GM10266 (cell line): Measurements from ENCODE around the gene TAX1BP1.

Experiments used
- DNase-seq: peaks from one replicate; pipeline ENCODE4 v3.0.0; 2012; ENCODE audit errors: extremely low spot score
- TF ChIP-seq, protein P1 (sequence below): IDR thresholded peaks from 2 replicates; pipeline ENCODE4 v1.5.1; 2012; ENCODE audit warnings: mild to moderate bottlenecking, low read depth; ENCODE audit not compliant: control insufficient read depth, insufficient read depth; ENCODE audit errors: missing control alignments

TAX1BP1 gene

GRCh38 chr7:27822245-27822644, 82.3 kb downstream of the TAX1BP1 start:
- TF ChIP-seq, protein P1, sequence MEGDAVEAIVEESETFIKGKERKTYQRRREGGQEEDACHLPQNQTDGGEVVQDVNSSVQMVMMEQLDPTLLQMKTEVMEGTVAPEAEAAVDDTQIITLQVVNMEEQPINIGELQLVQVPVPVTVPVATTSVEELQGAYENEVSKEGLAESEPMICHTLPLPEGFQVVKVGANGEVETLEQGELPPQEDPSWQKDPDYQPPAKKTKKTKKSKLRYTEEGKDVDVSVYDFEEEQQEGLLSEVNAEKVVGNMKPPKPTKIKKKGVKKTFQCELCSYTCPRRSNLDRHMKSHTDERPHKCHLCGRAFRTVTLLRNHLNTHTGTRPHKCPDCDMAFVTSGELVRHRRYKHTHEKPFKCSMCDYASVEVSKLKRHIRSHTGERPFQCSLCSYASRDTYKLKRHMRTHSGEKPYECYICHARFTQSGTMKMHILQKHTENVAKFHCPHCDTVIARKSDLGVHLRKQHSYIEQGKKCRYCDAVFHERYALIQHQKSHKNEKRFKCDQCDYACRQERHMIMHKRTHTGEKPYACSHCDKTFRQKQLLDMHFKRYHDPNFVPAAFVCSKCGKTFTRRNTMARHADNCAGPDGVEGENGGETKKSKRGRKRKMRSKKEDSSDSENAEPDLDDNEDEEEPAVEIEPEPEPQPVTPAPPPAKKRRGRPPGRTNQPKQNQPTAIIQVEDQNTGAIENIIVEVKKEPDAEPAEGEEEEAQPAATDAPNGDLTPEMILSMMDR: no peak
- no peak for DNase-seq

DNA sequence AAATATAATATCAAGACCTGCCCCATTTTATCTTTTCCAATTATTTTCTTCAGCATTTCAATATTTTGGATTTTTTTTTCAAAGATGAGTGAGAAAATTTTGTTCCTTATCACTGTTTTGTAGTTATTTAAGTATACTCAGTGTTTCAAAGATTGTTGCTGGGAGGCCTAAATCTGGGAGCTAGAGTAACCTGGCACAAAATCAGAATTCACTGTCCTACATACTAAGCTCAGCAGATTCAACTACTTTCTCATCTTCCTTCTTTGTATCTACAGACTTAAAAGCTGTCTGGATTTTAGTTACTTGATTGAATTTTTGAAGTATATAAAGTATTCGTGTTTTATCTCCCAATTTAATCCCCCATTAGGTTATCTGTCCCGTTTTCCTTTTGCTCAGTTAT, 85.9 kb downstream of the TAX1BP1 start:
- no peak for DNase-seq
- TF ChIP-seq, protein P1: no peak

- no peak for DNase-seq
- TF ChIP-seq, protein P1: no peak
These were observed 86.4 kb downstream of the TAX1BP1 start for GRCh38 chr7:27826357-27826756.

DNA sequence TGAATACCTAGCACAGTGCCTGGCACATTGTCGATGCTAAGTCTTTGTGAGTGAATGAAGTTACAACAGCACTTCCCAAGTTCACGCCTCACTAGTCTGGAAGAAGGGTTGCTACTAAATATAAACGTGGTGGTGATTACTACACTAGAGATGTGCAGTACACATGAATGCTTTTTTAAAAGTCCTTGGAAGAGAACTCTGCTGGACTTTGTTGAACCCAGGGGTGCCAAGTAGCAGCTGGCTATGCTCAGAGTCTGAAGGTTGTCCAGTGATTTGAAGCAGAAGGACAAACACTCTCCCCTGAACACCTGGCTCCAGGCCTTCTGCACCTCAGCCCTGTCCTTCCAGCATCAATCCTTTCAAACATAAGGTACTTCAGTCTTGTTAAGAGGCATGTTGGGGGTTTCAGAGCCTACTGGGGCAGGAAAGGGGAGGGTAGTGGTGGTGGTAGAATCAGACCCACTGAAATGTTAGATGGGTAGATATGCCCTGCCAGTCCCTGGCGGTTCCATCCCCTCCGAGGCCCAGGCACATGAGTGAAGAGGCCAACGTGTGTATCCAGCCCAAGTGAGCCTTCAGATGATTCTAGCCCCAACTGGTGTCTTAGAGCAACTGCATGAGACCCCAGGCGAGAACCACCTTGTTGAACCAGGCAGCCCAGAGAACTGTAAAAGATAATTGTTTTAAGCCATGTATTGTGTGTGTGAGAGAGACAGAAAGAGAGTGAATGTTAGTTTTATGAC, 94.4 kb downstream of the TAX1BP1 start:
- no peak for DNase-seq
- TF ChIP-seq, protein P1: no peak

- TF ChIP-seq, protein P1: no peak
- DNase-seq: no peak
These were observed 95.4 kb downstream of the TAX1BP1 start for GRCh38 chr7:27835376-27835775.

- TF ChIP-seq, protein P1: no peak
- no peak for DNase-seq
These were observed 96.6 kb downstream of the TAX1BP1 start for GRCh38 chr7:27836536-27836935.

DNA sequence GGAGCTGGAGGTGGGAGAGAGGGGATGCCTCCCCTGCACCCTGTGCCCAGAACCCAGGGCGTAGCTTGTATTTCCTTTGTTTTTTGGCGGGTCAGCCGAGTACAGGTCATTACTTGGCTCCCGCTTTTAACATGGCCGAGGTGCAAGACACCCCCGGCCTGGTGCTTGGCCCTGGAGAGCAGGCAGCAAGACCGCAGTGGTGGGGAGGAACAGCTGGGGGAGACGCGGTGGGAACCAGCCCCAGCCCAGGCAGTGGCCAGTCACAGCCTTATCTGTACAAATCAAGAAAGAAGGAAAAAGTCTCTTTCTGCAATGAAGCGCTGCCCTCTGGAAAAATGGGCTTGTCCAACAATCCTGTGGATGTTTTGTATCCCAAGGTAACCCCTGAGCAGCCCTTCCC, 99.1 kb downstream of the TAX1BP1 start:
- TF ChIP-seq, protein P1: no peak
- DNase-seq: no peak
